ENCODE results near the gene GALNT17.

GALNT17 gene

DNA sequence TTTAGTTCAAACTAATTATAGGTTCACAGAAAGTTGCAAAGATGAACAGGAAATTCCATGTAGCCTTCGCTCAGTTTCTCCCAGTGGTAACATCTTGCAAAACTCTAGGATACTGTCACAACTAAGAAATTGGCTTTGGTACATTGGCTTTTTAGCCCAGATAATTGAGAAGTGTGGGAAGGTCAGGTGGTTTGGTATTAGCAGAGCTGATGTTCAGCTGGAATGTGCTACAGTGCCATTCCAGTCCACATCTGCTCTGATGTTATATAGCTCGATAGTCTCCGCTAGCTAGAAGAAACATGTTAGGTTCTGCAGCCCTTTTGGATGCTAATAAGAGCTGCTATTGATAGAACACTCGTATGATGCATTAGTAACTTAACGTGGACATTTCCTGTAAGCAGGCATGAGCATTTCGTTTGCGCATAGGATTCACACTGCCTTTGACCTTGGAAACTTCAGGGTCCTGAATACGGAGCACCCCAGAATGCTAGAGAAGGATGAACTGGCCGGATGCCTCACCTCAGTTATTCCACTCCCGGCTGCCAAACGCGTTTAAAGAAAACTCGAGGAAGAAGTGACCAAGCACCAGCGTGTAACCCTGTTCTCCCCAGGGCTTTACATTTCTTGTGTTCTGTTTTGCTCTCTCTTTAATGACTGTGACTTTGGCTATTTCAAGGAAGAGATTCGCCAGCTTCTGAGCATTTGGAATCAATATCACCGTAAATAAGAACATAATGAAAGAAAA is 271.4 kb downstream of the GALNT17 start:
- no peak for DNase-seq

DNA sequence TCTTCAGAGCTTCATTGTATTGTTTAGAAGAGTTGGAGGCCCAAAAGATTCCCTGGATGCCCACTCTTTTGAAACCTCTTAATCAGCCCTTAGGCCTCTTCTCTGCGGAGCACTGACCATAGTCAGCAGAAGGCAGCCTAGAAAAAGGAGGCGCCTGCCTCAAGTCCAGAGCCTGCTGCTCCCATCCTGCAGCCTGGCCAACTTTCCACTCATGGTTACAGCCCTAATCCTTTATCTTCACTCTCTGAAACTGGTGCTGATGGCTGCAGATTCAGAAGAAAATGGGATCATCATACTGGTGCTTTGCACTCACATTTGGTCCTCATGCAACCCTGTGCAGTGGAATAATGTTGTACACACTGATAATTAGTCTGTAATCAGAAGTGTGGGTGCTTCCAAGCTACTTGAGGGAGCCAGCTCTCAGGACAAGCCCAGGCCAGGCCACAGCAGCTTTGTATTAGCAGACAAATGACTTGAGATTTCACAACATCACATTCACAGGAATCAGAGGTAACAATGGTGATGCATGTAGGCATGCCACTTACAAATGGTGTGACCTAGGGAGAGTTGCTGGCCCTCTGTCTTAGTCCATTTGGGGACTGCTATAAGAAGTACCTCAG is 272.9 kb downstream of the GALNT17 start:
- DNase-seq = no peak

DNA sequence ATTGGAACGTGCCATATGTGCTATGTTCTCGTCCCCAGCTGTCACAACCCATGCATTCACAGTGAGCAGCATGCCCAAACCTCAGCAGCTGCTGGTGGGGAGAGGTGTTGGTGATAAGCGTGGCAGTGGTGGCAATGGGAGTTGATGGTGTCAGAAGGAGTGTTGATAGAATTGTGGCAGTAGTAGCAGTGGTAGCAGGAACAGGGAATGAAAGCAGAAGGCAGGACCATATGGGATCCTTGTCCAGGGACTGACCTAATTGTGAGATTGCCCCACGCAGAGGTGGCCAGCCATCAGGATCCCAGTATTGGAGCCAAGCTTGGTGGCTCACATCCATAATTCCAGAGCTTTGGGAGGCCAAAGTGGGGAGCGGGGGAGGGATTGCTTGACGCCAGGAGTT is 276.3 kb downstream of the GALNT17 start:
- no peak for DNase-seq

DNA sequence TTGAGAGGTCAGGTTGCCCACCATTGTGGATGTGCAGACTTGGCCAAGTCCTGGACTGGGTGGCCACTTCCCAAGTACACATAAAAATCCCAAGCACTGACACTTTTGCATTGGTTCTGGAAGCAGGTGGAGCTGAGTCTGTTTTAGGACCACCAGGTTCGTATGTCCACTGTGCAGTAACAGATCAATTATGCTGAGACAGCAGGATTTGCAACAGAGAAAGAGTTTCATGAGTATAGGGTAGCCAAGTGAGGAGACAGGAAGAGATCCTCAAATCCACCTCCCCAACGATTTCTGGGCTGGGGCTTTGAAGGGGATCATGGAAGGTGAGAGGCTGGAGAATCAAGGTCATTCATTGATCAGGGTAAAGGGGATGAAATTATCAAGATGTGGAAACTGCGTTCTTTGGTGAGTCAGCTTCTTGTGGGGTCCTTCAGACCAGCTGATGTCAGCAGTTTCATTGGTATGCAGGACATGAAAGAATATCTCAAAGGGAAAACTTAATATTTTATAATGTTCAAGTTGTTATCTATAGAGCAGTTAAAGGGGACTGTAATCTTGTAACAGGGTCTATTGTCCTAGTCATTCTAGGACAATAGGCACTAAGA is 277.7 kb downstream of the GALNT17 start:
- DNase-seq = no peak

DNA sequence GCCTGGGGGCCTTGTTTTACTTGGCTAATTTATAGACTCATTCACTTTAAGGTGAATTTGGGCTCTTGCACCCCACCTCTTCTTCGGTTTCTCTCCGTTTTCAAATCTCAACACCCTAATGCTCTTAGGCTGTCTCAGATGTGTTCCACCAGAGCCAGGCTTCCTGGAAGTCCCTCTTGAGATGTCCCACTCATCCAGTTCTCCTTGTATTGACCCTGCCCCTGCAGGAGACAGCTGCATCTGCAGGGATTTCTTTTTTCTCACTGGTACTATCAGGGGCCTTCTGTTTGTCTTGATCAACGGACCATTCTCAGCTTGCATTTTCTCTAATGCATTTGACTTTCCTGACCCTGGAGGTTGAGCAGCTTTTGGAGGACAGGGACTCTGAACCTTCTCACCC is 279.5 kb downstream of the GALNT17 start:
- DNase-seq = no peak

DNA sequence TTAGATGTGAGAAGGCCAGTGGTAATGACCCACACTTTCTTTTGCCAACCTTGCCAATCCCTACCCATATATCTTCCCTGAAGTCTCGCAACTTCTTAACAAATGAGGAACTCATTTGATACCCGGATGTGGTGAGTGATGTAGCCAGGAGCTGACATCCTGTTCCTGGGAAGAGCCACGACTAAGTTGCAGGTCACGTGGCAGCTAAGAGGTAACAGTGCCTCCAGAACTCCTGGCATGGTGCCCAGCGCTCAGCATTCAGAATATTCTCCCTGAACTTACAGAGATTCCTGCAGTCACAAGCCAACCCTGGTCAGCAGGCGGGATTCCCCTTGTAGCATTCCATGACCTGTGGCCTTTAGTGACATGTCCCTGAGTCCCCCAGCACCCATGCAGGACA is 282.5 kb downstream of the GALNT17 start:
- no peak for DNase-seq

DNA sequence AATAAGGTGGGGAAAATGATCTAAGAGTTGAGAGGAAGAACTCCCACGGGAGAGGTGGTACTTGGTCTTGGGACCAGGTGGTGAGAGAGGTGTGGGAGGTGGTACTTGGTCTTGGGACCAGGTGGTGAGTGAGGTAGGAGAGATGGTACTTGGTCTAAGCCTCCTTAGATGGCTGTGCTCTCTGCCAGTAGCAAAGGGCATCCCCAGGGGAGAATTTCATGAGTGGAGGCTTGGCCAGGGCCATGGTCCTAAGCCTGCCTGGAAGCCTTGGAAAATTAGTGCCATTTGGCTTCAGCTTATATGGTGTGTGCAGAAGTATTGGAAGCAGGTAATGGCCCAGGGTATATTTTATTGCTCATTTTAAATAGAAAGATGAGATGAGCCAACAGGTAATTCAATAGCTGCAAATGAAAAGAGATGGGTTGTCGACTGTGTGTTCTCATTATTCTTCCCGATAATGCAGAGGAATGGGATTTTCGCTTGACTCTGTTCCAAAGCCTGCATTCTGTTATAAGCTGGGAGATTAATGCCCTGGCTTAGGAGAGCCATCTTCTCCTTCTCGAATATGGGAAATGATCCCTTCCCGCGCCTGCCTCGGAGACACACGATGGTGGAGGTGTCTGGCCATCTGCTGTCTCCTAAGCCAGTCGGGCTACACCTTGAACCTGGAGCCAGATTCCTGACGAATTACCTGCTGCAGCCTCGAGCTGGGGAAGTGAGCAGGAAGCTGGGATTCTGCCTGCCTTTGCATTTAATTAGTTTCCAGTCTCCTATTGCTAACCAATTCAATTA is 287.8 kb downstream of the GALNT17 start:
- no peak for DNase-seq

DNA sequence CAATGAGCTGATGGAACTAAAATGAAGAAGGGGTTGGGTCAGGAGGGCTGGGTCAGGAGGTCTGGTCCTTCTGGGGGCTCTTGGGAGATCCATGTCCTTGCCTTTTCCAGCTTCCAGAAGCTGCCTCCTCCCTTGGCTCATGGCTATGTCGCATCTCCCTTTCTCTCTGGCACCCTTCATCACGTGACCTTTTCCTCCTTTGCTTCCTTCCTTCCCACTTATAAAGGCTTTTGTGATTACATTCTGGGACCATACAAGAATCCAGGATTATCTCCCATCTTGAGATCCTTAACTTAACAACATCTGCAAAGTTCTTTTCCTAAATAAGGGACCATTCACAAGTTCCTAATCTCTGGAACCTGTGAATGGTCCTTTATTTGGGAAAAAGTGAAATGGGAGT is 290.2 kb downstream of the GALNT17 start:
- DNase-seq = no peak

DNA sequence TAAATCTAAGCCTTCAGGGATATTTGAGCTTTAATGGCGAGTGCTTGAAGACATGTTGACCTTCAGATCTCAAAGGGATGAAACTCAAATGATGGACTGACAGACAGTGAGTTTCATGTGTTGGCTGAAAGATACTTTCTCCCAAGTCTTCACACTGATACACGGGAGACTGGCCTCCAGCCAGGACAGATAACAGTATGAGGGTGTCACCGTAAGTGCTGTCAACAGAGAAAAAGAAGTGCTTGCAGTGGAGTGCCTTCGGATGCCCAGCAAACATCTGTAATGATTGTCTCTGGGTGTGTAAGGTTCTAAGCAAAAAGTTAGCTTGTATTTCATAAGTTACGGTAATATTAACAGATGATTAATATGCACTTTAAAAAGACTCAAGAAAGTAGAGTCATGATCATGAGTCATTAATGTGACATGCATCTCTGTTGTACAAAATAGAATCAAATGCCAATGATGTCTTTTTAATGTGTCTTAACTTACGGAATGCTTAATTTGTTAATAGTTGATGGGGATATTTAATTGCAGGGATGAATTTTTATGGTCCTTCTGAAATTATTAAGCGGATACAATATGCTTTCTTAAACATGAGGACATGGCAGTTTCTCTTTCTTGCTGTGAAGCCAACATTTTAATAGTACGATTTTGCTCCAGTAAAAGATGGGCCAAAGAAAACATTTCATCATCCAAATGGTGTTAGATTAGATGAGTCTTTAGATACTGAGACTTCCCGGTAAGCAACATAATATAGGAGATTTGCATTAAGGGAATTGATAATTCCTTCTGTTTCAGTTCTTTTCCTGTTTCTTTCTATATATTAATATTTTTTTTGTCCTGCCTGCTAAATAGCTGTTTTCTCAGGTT is 292.5 kb downstream of the GALNT17 start:
- DNase-seq = no peak

DNA sequence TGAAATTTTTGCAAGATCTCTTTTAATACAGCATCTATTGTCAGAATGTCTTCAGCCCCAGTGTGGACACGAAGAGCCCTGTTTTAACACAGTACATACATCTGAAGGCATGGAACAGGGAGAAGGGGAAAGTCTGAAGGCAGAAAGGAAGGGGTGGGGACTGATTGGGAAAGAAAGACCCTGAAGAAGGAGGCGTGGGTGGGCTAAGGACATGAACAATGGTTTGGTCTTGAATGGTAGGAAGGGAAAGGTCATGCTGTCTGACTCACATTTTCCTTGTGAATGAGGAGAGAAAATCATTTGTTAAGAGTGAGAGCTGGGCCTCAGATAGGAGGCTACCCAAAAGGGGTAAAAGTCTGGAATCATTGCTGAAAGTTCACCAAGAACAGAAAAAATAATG is 297.1 kb downstream of the GALNT17 start:
- DNase-seq = no peak

DNA sequence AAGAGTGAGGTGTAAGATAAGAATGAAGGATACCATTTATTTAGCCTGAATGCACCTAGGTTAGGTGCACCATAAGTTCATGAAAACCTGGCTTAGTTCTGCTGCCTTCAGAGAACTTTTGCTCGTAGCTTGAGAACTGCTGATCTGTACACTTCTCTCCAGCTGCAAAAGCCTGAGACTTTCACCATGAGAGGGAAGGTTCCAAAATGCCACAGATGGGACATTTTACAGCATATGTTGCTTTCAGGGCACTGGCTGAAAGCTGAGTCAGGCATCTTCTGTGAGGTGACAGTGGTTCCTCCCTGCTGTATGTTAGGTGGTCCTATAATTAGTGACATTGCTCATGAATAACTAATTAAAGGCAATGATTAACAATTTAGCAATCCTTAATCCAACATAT is 298.3 kb downstream of the GALNT17 start:
- DNase-seq = no peak

DNA sequence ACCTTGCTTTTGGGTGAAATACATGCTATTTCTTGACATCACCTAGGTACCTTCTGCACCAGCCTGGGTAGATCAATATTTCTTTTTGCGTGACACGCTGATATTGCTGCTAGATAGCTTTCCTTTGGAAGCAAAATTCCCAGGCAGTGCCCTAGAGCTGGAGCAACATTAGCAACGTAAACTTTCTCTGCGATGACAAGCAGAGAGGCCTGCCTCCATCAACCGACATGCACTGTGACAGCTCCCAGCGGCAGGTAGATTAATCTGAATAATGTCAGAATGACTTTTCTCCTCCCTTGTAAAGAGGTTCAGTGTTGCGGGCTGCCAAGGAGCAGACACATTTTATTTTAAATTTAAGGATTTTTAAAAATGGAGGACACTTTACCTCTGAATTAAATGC is 307.4 kb downstream of the GALNT17 start:
- DNase-seq = no peak

DNA sequence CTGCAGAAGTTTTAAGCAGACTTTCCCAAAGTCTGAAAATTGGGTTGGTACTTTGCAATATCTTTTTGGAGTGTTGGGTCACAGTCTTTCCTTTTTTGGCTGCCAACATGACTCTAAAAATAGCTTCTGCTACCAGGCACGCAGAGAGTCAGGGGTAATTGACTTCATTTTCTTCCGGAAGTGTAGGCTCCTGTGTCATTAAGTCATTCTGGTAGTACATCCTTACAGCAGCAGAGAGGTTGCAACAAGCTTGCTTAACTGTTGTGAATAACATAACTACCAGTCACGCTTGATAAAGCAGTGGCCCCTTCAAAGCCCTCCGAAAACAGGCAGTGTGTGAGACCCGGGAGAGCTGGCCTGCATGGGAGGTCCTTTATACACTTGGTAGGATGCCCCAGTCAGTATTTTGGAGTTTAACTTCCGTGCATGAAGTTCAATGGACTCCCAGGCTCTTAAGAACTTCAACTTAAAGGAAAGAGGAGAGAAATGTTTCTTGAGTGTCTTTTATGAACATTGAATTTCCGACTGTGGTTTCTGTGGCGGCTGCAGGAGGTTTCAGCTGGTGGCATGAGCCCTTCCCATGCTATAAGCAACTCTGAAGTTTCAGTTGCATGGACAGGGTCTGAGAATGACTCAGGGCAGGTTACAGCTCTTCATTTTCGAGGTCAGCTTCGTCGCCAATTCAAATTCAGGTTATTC is 310.7 kb downstream of the GALNT17 start:
- no peak for DNase-seq

DNA sequence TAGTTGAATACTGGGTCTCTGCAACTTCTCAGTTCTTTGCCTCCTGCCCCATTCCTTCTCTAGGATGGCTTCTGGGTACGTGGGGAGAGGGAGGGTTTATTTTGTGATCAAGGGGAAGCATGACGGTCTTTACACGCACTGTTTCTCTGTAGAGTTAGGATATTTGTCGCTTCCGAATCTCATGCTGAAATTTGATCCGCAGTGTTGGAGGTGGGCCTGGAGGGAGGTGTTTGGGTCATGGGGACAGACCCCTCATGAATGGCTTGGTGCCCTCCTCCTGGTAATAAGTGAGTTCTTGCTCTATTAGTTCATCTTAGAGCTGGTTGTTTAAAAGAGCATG is 311.2 kb downstream of the GALNT17 start:
- no peak for DNase-seq

DNA sequence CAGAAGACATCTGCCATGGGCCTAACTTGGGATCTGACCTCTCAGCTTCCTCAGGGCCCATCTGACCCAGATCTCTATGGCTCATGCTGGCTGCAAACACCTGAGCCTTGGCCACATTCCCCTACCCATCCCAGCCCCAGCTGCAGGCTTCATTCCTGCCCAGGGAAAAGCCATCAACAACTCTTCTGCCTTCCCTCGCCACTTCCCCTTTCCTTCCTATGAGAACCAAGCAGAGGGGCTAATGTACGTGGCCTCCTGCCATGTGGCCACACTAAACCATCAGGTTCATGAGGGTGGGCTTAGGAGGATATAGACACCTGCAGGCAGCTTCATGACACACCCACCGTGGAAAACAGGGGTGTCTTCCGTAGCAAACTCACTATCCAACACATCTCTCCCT is 312.2 kb downstream of the GALNT17 start:
- no peak for DNase-seq

DNA sequence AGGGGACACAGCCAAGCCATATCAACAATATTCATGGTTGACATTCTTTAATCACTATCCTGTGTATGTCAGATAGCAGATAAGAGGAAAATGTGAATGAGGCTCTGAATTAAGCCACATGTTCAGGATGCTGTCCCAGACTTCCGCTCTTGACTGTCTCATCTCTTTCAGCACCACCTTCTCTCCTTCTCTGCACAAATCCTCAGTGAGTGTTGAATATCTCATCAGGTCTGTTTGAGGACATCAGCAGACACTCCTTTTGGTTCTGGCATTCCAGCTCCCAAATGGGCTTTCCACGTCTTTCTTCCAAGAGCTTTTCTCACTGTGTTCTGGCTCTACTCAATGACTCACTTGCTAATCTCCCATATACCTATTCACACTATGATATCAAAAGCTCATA is 321.7 kb downstream of the GALNT17 start:
- DNase-seq = no peak

DNA sequence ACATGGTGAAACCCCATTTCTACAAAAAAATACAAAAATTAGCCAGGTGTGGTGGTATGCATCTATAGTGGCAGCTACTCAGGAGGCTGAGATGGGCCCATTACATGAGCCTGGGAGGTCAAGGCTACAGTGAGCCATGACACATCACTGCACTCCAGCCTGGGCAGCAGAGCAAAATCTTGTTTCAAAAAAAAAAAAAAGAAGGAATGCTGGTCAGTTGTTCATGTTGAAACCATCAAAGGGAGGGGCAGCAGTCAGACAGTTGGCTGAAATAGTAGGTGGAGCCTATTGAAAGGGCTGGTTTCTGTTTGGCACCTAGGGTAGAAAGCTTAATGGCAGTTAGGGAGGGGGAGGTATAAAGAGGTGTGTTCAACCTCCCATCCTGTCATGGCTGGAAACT is 323.0 kb downstream of the GALNT17 start:
- DNase-seq = no peak

DNA sequence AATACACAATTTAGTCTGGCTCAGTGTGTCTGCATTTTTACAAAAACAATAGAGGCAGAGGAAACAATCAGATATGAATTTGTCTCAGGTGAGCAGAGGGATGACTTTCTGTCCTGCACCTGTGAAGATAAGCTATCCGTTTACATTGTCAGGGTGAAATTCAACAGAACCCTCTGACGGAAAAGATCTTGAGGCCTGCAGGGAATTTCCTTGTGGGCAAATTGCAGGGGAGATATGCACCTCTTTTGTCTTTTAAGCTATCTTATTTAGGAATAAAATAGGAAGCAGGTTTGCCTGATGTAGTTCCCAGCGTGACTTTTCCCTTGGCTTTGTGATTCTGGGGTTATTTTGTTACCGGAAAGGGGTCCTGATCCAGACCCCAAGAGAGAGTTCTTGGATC is 325.1 kb downstream of the GALNT17 start:
- no peak for DNase-seq

DNA sequence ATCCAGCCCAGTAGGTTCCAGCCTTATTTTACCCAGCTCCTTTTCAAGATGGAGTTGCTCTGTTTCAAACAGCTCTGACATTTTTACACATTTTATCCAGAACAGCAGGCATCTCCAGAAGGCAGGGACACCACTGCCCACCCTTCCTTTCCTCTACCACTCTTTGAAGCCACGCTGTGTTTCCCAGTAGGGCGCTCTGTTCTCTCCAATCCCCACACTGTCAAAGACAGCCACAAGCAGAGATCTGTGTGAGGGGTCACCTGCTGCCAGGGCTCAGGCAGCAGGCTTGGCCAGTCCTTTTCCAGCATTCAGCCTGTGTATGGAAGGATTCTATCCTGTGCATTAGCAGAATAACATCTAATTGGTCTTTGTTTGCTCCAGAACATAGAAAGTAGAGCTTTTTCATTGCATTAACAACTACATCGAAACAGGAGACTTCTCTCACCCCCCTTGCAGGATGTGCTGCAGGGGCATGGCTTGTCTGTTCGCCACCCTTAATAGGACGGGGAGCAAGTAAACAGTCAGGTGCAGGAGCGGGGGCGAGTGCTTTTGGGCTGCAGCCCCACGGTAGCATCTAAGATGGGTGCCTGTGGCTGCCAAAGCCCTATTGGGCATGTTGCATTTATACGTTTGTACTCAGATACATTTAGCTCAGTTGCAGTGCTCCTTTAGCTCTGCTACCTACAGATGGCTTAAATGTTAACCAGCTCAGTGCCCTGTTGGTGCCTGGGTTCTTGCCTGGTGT is 326.1 kb downstream of the GALNT17 start:
- DNase-seq = no peak

DNA sequence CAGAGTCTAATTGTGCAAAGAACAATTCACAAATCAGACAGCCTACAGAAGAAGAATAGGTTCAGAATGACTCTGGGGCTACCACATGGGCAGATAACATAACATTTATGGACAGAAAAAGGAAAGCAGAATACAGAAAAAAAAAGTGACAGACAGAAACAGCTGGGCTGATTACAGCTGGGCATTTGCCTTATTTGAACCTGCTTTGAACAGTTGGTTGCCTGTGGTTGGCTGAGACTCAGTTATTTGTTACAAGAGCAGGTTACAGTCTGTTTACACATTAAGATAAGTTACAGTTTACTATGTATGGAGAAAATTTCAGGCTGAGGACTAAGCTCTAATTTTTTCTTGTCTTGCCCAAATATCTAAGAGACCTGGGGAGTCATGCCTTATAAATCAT is 327.2 kb downstream of the GALNT17 start:
- DNase-seq = no peak

DNA sequence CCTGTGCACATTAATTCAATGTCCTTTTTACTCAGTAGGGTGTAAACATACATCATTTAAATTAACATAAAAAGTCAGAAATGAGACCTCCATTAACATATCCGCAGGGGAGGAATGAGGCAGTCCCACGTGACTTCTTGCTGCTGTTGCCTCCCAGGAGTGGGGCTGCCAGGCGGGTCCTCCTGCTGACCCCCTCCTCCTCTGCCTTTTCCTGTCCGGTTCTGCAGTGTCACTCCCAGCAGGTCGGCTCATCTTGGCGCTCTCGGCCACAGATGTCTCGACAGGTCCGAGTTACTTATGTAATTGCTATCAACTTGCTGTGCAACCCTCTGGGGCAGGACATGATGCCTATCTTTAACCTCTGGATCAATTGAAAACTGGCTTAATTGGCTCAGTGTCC is 329.6 kb downstream of the GALNT17 start:
- DNase-seq = no peak

Measured in effector CD4-positive, alpha-beta T cell (primary cell).